Naive thymus-derived CD8-positive, alpha-beta T cell (primary cell): Measurements from ENCODE around the gene DCDC2. TPM values are rescaled to one million over a fixed set of nuclear protein-coding genes. Genes with fewer than 3 reads are reported as not detected.
"Not testable (repeated sequence)": the region's sequence is repeated elsewhere in the genome, so short reads cannot be mapped to it uniquely, and the experiment has no call there.

Experiments
- ATAC-seq, 2 donors: fragments of 150-1000 bp; cut with Tn5 transposase in 1 of 2; sonication (Bioruptor Pico), chemical (Tn5 transposase) in 1 of 2; 1 replicate in 1 of 2; 2 replicates in 1 of 2; pipeline ENCODE4 v1.10.0; 2021; ENCODE audit warnings: mild to moderate bottlenecking in 2 of 2, moderate library complexity in 2 of 2
- POLR2A ChIA-PET: fragments of 350-600 bp; sonication (Branson Sonifier 250); formaldehyde crosslinking; loops from one replicate; lab custom pipeline; 2021; ENCODE audit warnings: antibody characterized with exemption; lab: Charles Lee
- DNase-seq, 10 donors: peaks; one replicate each; pipeline versions ENCODE4 v3.0.0 to v3.0.0-alpha.2; 2020 to 2022
- H3K27ac Mint-ChIP-seq, 10 donors: one replicate each; pipeline ENCODE4 v1.8.0; 2020 to 2022; ENCODE audit warnings: mild to moderate bottlenecking in 10 of 10, mixed read lengths in 10 of 10, moderate library complexity in 4 of 10, inconsistent platforms in 1 of 10
- H3K27me3 Mint-ChIP-seq, 5 donors: one replicate each; pipeline ENCODE4 v1.8.0; 2021 to 2022; ENCODE audit warnings: mixed read lengths in 5 of 5
- H3K36me3 Mint-ChIP-seq, 3 donors: one replicate each; pipeline ENCODE4 v1.8.0; 2020 to 2022; ENCODE audit warnings: mixed read lengths in 3 of 3, mild to moderate bottlenecking in 2 of 3, inconsistent platforms in 1 of 3
- H3K4me1 Mint-ChIP-seq, 4 donors: one replicate each; pipeline ENCODE4 v1.8.0; 2021 to 2022; ENCODE audit warnings: mixed read lengths in 4 of 4
- H3K4me3 Mint-ChIP-seq, 10 donors: one replicate each; pipeline ENCODE4 v1.8.0; 2020 to 2022; ENCODE audit warnings: mild to moderate bottlenecking in 10 of 10, mixed read lengths in 10 of 10, moderate library complexity in 6 of 10, inconsistent platforms in 1 of 10
- H3K9me3 Mint-ChIP-seq, 9 donors: one replicate each; pipeline ENCODE4 v1.8.0; 2020 to 2022; ENCODE audit warnings: mixed read lengths in 9 of 9, mild to moderate bottlenecking in 3 of 9, inconsistent platforms in 1 of 9, moderate library complexity in 1 of 9
- polyA plus RNA-seq, 3 donors: library from polyadenylated mRNA; unstranded; fragments of 300-500 nt; fragmentation: Illumina TruSeq; gene quantifications; one replicate each; pipeline ENCODE4 v1.2.3, GENCODE V29; 2021
- total RNA-seq, 8 experiments: library from RNA in 2 of 8; stranded (reverse) in 2 of 8; gene quantifications; one replicate each; pipeline ENCODE4 v1.2.3 and lab custom pipeline; 2021 to 2026

DCDC2 gene
- total and polyA plus RNA-seq, 5 experiments from 2014 or later = not detected

DNA sequence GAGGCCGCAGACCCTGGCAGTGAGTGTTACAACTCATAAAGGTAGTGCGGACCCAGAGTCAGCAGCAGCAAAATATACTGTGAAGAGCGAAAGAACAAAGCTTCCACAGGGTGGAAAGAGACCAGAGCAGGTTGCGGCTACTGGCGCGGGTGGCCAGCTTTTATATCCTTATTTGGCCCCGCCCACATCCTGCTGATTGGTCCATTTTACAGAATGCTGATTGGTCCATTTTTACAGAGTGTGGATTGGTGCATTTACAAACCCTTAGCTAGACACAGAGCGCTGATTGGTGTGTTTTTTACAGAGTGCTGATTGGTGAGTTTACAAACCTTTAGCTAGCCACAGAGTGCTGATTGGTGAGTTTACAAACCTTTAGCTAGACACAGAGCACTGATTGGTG is 215.1 kb downstream of the DCDC2 start:
- H3K27ac Mint-ChIP-seq, POLR2A ChIA-PET: not testable (repeated sequence)

DNA sequence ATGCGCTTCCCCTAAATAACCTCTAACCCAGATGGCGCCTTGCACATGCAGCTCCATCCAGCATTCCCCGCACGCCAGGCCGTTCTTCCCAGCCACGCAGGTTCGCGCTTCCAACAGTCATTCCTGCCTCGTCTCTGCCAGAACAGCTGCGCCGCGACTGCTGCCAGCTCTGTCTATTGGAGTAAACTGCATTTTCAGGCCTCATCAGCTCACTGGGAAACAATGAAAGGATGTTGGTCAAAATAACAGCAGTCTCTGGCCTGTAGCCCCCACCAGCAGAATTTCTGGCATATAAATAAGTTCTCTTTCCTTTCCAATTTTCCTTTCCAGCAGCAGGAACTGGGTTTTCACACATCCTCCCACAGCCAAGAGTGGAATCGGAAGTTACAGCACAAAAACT is 217.3 kb downstream of the DCDC2 start:
- DNase-seq (no peak), ATAC-seq (no peak)
- POLR2A ChIA-PET = no interaction called here
- Mint-ChIP-seq H3K27me3 (peaks cover 0 to 23% (median under 1%) of the 10 kb centered on the region in 5 donors), H3K4me3 (no peak overlapping the region), H3K36me3 (no peaks in the 10 kb centered on the region), H3K4me1 (no peaks in the 10 kb centered on the region), H3K27ac (no peak overlapping the region), H3K9me3 (peaks cover 0 to 10% (median 0%) of the 10 kb centered on the region in 9 donors)

More for the DNA sequence above, 215.1 kb downstream of the DCDC2 start:
- DNase-seq, ATAC-seq, H3K4me1 Mint-ChIP-seq, H3K36me3 Mint-ChIP-seq, H3K9me3 Mint-ChIP-seq, H3K4me3 Mint-ChIP-seq: not testable (repeated sequence)
- peaks cover 2 to 27% (median 4%) of the 10 kb centered on the region in 5 donors for H3K27me3 Mint-ChIP-seq

DNA sequence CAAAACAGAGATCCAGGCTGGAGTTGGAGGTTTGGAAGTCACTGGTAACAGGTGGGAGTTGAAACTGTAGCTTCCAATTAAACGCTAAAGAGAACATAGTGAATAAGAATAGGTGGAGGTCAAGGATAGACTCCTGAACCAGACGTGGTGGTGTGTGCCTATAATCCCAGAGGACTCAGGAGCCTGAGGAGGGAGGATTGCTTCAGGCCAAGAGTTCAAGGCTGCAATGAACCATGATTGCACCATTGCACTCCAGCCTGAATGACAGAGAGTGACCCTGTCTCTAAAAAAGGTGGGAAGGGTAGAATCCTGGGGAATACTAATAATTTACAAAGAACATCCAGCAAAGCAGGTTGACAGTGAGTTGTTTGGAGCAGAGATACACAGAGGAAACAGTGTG is 218.2 kb downstream of the DCDC2 start:
- no peaks in the 10 kb centered on the region for H3K36me3 Mint-ChIP-seq
- ATAC-seq (no peak), DNase-seq (no peak)
- H3K4me3 Mint-ChIP-seq = no peak overlapping the region
- POLR2A ChIA-PET = no interaction called here
- H3K4me1 Mint-ChIP-seq = no peaks in the 10 kb centered on the region
- peaks cover 0 to 16% (median 0%) of the 10 kb centered on the region in 9 donors for H3K9me3 Mint-ChIP-seq
- H3K27ac Mint-ChIP-seq = no peak overlapping the region
- H3K27me3 Mint-ChIP-seq = peaks cover 2 to 28% (median 7%) of the 10 kb centered on the region in 5 donors

DNA sequence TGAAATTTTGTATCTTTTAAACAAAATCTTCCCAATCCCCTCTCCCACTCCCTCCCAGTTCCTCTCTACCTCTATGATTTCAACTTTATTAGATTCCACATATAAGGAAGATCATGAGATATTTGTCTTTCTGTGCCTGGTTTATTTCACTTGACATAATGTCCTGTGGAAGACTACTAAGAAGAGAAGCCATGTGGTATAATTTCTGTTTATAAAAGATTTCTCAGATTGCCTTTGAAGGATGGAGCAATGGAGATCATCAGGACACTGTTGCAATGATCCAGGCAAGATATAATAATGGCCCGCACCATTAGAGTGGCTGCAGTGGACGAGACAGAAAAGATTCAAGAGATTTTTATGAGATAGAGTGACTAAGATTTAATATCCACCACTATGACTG is 218.8 kb downstream of the DCDC2 start:
- Mint-ChIP-seq H3K4me3 (no peak overlapping the region), H3K27me3 (peaks cover 5 to 29% (median 8%) of the 10 kb centered on the region in 5 donors), H3K4me1 (no peaks in the 10 kb centered on the region), H3K9me3 (peaks cover 0 to 19% (median under 1%) of the 10 kb centered on the region in 9 donors), H3K36me3 (no peaks in the 10 kb centered on the region), H3K27ac (no peak overlapping the region)
- POLR2A ChIA-PET = no interaction called here
- DNase-seq (no peak), ATAC-seq (no peak)

DNA sequence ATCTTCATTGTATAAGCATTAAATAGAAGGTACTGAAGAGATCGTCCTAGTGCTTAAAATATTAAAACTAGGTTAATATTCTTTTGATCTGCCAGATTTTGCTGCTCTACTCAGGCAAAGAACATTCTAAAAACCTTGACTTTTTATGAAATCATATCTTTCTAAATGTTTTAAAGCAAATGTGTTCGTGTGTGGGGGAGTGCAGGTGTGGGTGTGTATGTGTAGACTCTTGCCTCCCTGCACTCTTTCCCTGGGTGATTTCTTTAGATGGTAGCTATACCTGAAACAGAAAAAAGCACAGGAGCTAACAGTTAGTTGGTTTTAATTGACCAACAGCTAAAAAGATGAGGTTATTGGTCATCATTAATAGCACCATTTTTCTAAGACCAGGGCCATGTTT is 226.1 kb downstream of the DCDC2 start:
- Mint-ChIP-seq H3K4me1 (peaks cover 0 to 1% (median under 1%) of the 10 kb centered on the region in 4 donors), H3K36me3 (peaks cover 0 to 2% (median 0%) of the 10 kb centered on the region in 3 donors), H3K9me3 (peaks cover 2 to 28% (median 5%) of the 10 kb centered on the region in 9 donors), H3K27ac (no peak overlapping the region), H3K27me3 (peaks cover 14 to 37% (median 22%) of the 10 kb centered on the region in 5 donors), H3K4me3 (no peak overlapping the region)
- ATAC-seq (no peak), DNase-seq (no peak)
- POLR2A ChIA-PET = no interaction called here

DNA sequence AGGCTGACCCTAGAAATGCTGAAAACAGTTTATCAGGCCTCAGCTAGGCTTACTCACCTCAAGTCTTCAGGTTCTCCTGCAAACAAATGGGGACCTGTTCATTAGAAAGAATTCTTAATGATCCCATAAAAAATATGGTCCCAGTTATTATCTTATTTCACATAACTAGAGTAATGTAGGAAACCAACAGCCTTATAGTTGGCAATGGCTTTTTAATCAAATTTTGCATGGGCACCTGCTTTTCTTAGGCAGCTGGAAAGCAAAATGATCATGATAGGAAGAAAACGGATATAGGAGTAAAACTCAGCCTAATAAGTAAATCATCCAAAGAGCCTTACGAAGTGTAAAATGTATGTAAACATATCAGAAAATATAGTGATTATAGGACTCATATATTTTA is 230.5 kb downstream of the DCDC2 start:
- no peak for DNase-seq
- H3K27ac Mint-ChIP-seq = no peak overlapping the region
- peaks cover 4 to 9% (median 7%) of the 10 kb centered on the region in 4 donors for H3K4me1 Mint-ChIP-seq
- peaks cover 0 to 2% (median 0%) of the 10 kb centered on the region in 3 donors for H3K36me3 Mint-ChIP-seq
- H3K4me3 Mint-ChIP-seq = no peak overlapping the region
- H3K27me3 Mint-ChIP-seq = peaks cover 34 to 60% (median 37%) of the 10 kb centered on the region in 5 donors
- POLR2A ChIA-PET = no interaction called here
- no peak for ATAC-seq
- H3K9me3 Mint-ChIP-seq = peaks cover 6 to 19% (median 11%) of the 10 kb centered on the region in 9 donors

DNA sequence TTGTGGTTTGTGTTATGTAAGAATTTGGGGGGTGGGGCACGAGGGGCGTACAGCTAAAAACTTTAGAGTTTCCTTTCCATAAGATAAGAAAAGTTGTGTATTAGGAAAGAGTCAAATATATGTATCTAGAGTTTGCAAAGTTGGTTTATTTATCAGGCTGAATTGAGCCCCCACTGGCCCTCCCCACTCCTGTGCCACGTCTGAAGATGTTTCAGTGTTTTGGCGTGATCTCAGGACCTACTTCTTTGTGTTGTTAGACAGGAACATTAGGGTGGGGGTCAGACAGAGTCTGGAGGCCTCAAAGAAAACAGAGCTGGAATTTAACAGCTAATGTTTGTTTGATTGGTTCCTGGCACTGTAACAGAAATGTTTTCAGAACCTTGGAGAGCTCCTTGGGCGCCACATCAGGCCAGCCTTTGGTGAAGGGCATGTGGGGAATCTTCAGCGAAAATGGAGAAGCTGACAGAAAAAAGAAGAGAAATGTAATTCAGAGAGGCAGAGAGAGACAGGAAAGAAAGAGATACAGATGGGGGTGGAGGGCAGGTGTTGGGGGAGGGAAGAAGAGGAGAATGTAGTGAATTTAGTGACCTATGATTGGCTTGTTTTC is 231.2 kb downstream of the DCDC2 start:
- DNase-seq (peak in 5 of 10 donors; percentile 2 to 30 (median 18)), ATAC-seq (no peak)
- no peak overlapping the region for H3K27ac Mint-ChIP-seq
- peaks cover 37 to 67% (median 39%) of the 10 kb centered on the region in 5 donors for H3K27me3 Mint-ChIP-seq
- H3K36me3 Mint-ChIP-seq = peaks cover 0 to 2% (median 0%) of the 10 kb centered on the region in 3 donors
- peaks cover 6 to 19% (median 11%) of the 10 kb centered on the region in 9 donors for H3K9me3 Mint-ChIP-seq
- POLR2A ChIA-PET = no interaction called here
- peaks cover 4 to 9% (median 7%) of the 10 kb centered on the region in 4 donors for H3K4me1 Mint-ChIP-seq
- H3K4me3 Mint-ChIP-seq = peak overlapping the region in 2 of 10 donors; percentile 13 to 44

DNA sequence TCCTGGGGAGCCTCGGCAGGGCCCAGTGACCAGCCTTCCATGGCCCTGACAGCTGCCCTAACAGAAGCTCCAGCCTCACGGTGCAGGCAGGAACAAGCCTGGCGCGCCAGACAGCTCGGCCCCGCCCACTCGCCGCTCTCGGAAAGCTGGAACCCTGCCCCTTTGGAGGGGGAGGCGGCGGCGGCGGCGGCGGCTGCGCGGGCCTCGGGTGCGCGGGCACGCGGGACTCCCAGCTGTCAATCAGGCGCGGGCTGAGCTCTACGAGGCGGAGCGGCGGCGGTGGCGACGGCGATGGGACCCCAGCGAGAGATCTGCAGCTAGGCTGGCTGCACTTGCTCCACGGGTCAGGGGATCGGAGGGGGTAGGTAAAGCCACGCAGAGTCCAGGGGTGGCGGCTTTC is 231.9 kb downstream of the DCDC2 start, which contains the start of gene NRSN1:
Gene NRSN1, plus strand, starts transcription at position 236 of the 400 bp plus-strand sequence. CDS start 8,113 bp downstream, outside the sequence.
- ATAC-seq (no peak), DNase-seq (no peak)
- peaks cover 35 to 74% (median 39%) of the 10 kb centered on the region in 5 donors for H3K27me3 Mint-ChIP-seq
- H3K9me3 Mint-ChIP-seq = peaks cover 6 to 19% (median 12%) of the 10 kb centered on the region in 9 donors
- peaks cover 0 to 2% (median 0%) of the 10 kb centered on the region in 3 donors for H3K36me3 Mint-ChIP-seq
- H3K27ac Mint-ChIP-seq = no peak within 1 kb of the TSS
- peaks cover 4 to 9% (median 7%) of the 10 kb centered on the region in 4 donors for H3K4me1 Mint-ChIP-seq
- H3K4me3 Mint-ChIP-seq = peak within 1 kb of the TSS in 3 of 10 donors; percentile 13 to 44 (median 14)
- POLR2A ChIA-PET = no interaction called here

DNA sequence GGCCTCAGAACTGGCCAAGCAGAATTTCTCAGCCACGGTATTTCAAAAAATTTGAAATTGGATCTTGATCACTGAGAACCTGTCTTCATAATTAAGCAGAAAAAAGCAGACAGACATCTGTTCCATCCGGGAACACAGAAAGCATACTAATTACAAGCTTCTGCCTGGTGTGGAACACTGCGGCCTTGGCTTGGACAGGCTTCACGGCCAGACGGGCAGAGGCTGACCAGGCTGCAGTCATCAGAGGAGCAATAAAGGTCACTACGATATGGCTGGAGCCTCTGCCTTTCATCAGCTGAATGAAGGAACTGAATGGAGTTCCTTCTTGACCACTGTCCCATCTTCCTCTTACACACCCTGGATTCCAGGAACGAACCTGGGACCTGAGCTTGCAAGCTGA is 235.7 kb downstream of the DCDC2 start:
- Mint-ChIP-seq H3K9me3 (peaks cover 4 to 15% (median 10%) of the 10 kb centered on the region in 9 donors), H3K36me3 (peaks cover 0 to 2% (median 0%) of the 10 kb centered on the region in 3 donors), H3K4me3 (no peak overlapping the region), H3K4me1 (peaks cover 4 to 9% (median 7%) of the 10 kb centered on the region in 4 donors), H3K27me3 (peaks cover 28 to 67% (median 33%) of the 10 kb centered on the region in 5 donors), H3K27ac (no peak overlapping the region)
- POLR2A ChIA-PET = no interaction called here
- ATAC-seq = no peak
- DNase-seq = no peak

Other genes with a start within 250 kb of the DCDC2 start
- gene NRSN1, start 231.8 kb downstream of the DCDC2 start, total RNA-seq = not detected
- gene NRSN1, start 231.8 kb downstream of the DCDC2 start, polyA plus RNA-seq = not detected
- 10 to 100 TPM; 21.9 to 22.1 TPM for gene MRS2, start 44.9 kb upstream of the DCDC2 start, total RNA-seq
- gene MRS2, start 44.9 kb upstream of the DCDC2 start, polyA plus RNA-seq = 10 to 100 TPM; 13.2 to 19.7 (median 16.1) TPM
- 1 to 10 TPM; 1.6 to 1.8 TPM for gene GPLD1, start 131.5 kb upstream of the DCDC2 start, total RNA-seq
- gene GPLD1, start 131.5 kb upstream of the DCDC2 start, polyA plus RNA-seq = 1 to 10 TPM in 1 of 3 donors, not detected in 2; 1.1 TPM
- 10 to 100 TPM; 18.8 to 20.7 TPM for gene ALDH5A1, start 136.9 kb upstream of the DCDC2 start, total RNA-seq
- 10 to 100 TPM; 14.0 to 24.8 (median 15.8) TPM for gene ALDH5A1, start 136.9 kb upstream of the DCDC2 start, polyA plus RNA-seq